Measurements from ENCODE around the gene ESRRG. TPM values are rescaled to one million over a fixed set of nuclear protein-coding genes. Genes with fewer than 3 reads are reported as not detected.
A peak's percentile ranks its signal among the peaks of the same experiment; 100 is the strongest.

The ESRRG gene
- total RNA-seq, 1 donor from 2014 or later: 6.0 TPM

DNA sequence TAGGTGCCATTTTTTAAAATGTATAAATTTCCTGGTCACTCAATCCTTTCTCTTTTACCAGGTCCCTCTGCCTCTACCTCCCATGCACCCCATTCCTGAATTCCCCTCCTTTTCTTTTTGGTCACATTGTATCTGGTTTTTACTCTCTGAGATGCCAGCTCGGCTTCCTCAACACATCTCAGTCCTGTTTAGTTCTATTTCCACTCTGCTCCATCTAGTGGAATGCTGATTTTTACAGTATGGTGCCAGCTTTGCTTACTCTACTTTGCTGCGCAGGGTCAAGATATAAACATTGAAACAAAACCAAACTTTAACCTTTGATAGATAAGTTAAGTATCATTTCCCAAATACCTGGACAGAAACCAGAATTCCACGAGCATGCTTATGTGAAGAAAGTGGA lies 96.0 kb downstream of the ESRRG start:
- DNase-seq (ENCODE audit: low read depth): no peak

DNA sequence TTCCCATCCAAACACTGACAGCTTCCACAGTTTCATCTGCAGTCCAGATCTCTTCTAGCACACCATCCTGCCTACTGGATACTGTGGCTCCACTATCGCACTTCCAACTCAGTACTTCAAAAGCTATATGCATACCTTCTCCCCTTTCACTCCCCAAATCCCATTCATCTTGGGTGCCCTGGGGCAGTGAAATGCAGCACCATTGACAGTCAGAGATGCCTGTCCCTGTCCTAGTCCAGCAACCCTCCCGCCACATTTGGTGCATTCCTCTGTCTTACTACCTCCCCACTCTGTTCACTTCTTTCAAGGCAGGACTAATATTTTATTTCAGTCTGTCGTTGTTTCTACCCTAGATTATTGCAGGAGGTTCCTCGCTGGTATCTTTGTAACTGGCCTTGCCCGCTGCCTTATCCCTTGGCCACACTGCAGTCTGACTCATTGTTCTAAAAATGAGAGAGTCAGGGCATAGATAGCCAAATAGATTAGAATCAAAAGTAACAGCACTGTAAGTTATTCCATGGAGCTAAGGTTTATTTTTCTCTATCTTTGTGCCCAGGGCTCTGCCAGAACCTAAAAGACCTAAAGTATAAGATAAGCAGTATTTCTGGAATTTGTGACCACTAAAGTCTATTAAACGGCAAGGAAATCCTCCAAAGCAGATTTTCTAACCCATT lies 96.7 kb downstream of the ESRRG start:
- no peak for DNase-seq (ENCODE audit: low read depth)

- DNase-seq (ENCODE audit: low read depth): no peak
Observed at GRCh38 chr1:216621536-216621935, 101.7 kb downstream of the ESRRG start.

- DNase-seq (ENCODE audit: low read depth): no peak
Observed at GRCh38 chr1:216617081-216617875, 106.0 kb downstream of the ESRRG start.

DNA sequence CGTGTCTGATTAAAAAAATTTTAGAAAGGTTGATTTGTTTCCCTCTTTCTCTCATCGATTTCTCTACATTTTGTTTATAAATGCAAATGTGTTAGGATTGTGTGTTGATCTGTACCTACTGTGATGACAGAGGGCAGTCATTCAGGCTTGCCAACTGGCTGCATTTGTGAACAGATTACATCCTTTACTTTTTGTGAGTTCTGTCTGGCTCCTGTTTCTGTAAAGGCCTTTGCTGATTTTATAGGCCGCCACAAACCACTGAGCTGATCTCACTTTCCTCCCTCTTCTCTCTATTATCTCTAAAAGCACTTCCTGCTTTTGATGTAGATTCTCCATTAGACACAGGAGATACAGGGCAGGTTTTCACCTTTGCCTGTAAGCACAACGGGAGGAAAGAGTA lies 106.8 kb downstream of the ESRRG start:
- no peak for DNase-seq (ENCODE audit: low read depth)

DNA sequence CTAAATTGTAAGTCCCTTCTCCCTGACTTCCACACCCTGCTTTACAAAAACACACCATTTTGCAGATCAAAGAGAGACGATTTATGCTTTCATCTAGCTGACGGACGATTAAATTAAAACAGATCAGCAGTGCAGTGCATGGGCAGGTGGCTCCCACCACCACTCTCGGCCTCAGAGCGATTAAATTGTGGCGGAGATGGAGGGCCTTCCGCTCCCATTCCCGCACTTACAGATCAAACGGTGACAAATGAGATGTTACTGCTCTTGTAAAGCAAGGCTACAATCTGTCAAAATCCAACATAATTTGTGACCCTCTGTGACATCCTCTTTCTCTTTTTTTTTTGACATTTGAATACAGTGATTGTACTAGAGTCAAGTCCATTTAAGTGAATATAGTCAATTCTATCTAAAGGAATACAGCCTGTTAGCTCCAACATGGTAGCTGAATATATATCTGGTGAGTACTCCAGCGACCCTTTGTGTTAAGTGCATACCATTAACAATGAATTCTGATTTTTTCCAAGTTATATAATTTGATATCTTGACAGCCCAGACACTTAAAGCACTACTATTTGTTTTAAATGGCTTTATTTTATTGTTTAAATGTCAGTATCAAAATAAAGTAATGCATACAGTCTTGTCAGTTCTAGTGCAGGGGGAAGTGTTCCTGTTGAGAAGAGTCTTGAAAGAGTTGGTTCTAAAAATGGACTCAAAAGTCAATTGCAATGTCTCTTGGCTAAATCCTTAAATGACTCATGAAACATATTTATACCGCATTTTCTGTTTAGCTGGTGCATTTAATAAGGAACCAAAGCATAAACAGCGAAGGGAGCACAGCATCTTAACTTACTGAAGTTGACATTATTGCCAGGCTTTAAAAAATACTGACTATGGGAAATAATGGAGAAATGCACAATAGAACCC lies 109.0 kb downstream of the ESRRG start:
- no peak for DNase-seq (ENCODE audit: low read depth)

DNA sequence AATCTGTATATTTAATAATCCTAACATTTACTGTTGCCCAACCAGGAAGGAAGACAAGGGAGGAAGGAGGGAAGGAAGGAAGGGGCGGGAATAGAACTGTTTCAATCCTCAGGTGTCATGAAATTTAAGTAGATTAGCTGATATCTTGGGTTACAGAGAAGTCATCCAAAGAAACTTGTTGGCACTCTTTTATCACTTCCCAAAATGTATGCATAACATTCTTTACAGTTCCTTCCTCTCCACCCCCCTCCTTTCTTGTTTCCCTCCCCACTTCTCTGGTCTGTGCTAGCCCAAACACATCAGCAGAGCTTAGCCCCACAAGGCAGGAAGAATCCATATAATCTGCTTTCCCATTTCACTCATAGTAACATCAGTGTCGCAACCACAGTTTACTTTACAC lies 110.9 kb downstream of the ESRRG start:
- no peak for DNase-seq (ENCODE audit: low read depth)

- DNase-seq (ENCODE audit: low read depth): no peak
Observed at GRCh38 chr1:216607067-216607697, 116.0 kb downstream of the ESRRG start.

- no peak for DNase-seq (ENCODE audit: low read depth)
Observed at GRCh38 chr1:216606047-216606637, 117.1 kb downstream of the ESRRG start.

DNA sequence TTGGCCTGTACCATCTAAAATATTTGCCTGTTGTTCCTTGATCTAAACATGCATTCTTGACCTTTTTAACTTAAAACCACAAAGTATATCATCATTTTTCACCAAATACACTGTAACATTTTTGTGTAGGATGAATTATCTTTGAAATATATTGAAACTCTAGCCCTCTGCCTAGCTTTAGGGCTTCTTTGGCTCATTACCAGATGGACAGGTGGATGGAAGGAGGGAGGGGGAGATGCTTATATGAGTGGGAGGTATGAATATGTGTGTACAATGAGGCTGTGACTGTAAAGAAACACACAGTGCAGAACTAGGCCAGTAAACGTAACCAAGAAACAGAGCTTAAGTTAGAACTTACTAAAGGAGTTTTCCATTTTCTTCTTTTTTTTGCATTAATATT lies 118.5 kb downstream of the ESRRG start:
- DNase-seq (ENCODE audit: low read depth): no peak

- DNase-seq (ENCODE audit: low read depth): peak; percentile 65
Observed at GRCh38 chr1:216600730-216601609, 122.3 kb downstream of the ESRRG start.

GRCh38 chr1:216599851-216600250 lies 123.4 kb downstream of the ESRRG start:
- no peak for DNase-seq (ENCODE audit: low read depth)

- DNase-seq (ENCODE audit: low read depth): no peak
Observed at GRCh38 chr1:216598448-216598847, 124.8 kb downstream of the ESRRG start.

DNA sequence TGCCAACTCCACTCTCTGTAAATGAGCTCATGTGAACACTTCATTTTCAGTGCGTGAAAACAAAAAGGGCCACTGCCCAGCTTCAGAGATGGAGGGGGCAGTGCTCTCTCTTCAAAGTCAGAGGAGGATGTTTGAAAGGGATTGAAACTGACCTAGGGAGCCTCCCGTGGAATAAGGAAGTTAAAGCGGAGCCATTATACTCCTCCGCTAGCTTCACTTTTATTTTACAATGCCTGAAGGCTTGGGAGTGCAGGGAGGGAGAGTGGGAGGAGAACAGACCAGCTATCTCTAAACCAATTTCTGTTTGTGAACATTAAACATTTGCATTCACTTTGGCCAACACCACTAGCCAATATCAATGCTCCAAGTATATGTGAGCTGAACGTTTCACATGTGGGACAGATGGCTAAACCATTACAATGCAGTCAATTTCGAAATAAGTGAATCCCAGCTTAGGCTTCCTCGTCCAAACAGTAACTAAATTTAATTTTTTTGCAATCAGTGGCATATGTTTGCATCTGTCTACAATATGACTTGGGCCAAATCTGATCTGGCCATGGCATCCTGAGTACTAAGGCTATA lies 126.9 kb downstream of the ESRRG start:
- DNase-seq (ENCODE audit: low read depth): no peak

- DNase-seq (ENCODE audit: low read depth): peak; percentile 15
Observed at GRCh38 chr1:216587715-216588114, 135.5 kb downstream of the ESRRG start.

GRCh38 chr1:216582151-216582550 lies 141.1 kb downstream of the ESRRG start:
- no peak for DNase-seq (ENCODE audit: low read depth)

DNA sequence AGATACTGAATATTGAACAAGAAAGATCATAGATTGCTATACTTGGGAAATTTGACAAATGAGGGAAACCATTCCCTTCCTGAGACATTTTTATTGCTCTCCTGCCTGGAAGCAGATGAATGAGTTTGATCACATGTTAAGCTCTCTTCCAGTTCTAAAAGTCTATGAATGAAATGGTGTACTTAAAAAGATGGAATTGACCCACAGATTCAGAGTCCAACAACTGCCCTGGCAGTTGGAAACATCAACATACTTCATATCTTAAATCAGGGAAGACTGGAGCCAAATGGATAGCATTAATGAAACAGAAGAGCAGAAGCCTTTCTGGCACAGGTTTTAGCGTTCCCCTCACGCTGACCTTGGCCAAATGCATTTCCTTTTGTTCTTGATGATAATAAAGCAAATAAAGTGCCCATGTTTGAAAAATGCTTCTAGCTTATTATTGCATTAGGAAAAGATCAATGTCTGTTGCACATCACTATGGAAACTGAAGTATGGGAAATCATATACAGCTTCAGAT lies 142.6 kb downstream of the ESRRG start:
- DNase-seq (ENCODE audit: low read depth): no peak

DNA sequence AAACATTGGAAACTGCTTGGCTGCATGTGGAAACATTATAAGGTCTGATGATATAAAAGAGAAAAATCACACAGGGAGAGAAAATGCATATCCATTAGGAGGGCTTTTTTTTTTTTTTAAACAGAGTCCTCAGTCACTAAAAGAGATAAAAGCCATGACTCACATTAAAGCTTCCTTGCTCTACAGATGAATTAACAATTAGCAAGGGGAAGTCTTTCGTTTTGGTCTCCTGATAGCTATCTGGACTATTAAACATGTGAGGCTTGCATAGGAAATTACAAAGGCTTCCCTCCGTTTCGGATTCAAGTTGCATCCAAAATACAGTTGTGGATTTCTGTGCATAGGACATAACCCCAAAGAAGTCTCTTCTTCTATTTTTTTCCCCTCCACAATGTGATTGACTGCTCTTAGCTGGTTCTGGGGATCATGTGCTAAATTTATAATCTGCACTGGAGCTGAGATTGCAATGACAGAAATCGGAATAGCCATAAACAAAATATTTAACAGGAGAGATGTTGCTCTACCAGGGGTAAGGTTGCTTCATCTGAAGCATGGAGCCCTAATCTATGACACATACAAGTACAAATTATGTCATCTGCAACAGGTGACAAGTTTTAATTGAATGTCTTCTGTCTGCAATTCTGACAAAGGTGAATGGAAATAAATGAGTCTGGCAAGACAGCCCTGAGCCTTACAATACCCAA lies 146.8 kb downstream of the ESRRG start:
- no peak for DNase-seq (ENCODE audit: low read depth)

- peak; percentile 15 for DNase-seq (ENCODE audit: low read depth)
Observed at GRCh38 chr1:216566641-216567205, 156.5 kb downstream of the ESRRG start.
